ENCODE measurements around the gene SLC4A5.

The SLC4A5 gene

DNA sequence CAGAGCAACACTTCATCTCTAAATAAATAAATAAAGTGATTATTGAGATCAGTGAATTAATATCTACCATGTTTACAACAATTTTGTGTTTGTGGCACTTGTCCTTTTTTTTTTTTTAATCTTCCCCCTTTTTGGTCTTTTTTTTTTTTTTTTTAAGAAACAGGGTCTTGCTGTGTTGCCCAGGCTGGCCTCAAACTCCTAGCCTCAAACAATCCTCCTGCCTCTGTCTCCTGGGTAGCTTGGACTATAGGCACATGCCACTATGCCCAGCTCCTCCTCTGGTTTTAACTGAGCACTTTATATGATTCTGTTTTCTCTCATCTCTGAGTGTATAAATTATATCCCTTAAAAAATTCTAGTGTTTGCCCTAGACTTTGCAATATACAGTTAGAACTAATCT is 30.3 kb downstream of the SLC4A5 start:
- DNase-seq, result no peak

DNA sequence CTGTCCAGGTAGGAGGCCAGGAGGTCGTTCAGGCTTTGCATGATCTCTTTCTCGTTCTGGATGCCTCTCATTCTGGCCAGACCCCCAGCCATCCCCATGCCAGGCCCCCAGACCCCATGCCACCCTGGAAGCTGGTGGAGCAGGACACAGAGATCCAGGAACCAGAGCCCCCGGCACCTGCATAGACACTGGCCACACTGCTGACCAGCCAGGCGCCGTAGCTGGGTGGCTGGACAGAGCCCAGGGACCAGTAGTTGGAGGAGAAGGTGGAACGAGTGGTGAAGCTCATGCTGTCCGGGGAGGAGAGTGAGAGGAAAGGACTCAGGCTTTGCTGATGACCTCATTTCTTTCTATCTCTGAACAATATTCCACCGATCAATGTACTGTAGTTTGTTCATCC is 35.5 kb downstream of the SLC4A5 start:
- no peak for DNase-seq

DNA sequence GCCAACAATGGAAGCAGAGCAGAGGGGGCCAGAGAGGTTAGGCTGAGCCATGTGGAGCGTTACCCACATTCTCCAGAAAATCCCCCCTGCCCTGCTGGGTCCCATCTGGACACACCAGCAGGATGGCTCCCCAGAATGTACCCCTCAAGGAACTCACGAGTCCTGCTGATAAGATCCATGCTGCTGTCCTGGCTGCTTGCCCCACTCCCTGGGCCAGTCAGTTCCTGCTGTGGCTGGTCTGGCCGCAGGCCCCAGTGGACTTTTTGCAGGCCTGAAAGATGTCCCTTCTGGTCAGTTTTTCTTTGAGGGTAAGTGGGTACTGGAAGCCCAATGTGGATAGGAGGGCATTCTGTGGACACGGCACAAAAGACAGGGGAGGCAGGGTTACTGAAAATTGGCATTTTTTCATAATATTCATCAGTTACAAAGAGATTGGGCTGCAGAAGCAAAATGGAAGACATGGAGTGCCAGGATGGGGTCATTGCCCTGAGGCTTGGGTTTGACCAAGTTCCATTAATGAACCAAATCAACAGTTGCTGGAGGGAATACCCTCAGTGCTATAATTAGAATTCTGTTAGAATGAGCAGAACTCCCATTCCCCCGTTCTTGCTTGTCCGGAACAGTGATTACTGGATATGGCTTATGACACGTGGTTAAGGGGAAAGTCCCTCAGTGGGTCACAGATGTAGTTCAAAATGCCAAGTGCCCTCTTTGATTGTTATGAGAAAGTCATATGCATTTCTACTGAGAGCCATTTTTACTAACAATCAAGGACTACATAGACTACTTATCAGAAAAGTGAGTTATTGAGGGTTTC is 38.7 kb downstream of the SLC4A5 start:
- DNase-seq, result no peak

GRCh38 chr2:74302865-74303264 is 40.4 kb downstream of the SLC4A5 start:
- DNase-seq, result no peak

DNA sequence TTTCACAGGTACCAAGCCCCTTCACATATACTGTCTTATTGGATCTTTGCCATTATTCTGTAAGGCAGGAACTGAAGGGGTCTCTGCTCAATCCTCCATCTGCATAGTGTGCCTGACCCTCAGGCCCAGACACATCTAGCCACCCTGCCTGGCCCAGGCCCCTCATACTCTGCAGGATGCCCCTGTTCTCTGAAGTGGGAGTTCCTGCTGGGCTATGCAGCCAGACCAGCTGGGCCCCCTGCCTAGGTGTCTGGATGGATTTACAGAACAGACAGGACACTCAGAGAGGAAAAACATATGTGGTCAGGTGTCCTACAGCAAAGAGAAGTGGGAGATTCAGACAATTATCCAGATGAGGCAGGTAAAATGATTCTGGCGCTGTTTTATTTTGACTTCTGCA is 42.0 kb downstream of the SLC4A5 start:
- DNase-seq, result no peak

DNA sequence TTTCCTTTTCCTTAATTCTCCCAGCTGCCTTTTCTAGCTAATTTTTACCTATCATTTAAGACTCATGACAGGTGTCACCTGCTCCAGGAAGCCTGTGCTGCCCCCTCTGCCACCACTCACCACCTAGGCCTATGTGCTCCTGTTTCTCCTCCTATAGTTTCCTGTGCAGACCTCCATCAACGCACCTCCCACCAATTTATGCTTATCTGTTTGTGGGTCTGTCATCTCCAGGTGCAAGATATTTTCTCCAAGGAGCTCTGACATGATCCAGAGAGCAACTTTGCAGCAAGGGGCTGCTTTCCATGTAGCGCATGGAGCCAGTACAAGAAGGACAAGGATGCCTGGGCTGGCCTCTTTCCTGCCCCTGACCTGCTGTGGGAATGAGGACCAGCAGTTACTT is 42.7 kb downstream of the SLC4A5 start:
- no peak for DNase-seq

DNA sequence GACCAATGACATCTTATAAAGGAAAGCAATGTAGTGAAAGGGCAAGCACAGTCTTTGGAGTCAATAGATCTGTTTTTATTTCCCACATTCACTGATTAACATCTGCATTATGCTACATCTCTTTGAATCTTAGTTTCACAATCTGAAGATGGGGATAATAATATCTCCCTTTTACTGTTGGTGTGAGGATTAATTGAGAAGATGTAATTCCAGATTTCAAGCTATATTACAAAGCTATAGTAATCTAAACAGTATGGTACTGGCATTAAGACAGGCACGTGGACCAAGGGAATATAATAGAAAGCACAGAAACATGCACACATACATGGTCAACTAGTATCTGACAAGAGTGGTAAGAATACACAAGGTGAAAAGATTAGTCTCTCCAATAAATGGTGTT is 45.3 kb downstream of the SLC4A5 start:
- DNase-seq, result no peak

DNA sequence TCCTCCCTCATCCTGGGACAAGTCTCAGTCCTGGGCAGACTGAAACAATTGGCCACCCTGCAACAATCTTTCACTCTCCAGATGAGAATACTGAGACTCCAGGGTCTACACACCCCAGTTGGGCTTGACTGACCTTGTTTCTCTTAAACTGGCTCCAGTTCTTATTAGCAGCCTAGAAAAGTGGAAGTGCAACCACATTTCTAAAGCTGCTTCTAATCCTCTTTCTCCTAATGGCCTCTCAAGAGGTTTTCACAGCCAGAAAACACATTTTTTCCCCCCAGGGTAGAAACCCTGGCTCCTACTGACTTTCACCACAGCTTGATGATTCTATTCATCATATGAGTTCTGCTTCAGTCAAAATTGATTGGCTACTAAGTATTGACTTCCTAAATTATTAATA is 45.8 kb downstream of the SLC4A5 start:
- no peak for DNase-seq

DNA sequence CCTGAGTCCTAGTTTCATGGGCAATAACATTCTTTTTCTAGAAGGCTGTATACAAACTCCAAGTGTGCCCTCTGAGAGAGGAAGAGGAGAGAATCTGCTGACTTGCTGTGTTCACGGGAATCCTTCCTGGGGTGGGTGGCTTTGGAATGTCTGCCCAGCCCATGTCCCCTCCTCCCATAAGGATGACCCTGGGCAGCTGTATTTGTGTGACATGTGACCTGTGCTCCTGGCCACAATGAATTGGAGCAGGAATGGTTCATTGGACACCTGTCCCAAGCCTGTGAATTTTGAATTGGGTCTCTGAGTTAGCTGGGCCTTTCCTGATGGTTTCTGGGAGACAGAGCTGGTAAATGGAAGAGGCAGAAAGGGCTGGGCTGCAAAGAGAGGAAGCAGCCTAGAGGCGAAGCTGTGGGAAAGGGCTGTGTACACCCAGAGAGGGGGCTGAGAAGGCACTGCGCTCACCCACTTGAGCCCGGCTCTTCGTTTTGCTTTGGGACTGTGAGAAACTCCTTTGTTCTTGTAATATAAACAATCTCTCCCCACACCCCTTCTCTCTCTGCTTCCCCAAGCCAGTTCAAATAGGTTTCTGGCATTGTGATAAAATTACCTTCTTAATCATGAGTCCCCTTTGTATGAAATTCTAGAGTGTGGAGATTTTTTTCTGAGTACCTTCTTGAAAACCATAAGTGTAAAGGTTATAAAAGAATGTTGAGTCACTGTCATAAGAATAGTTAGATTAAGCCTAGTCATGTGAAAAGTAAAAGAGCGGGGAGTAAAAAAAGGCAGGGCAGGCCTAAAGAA is 49.8 kb downstream of the SLC4A5 start:
- no peak for DNase-seq

DNA sequence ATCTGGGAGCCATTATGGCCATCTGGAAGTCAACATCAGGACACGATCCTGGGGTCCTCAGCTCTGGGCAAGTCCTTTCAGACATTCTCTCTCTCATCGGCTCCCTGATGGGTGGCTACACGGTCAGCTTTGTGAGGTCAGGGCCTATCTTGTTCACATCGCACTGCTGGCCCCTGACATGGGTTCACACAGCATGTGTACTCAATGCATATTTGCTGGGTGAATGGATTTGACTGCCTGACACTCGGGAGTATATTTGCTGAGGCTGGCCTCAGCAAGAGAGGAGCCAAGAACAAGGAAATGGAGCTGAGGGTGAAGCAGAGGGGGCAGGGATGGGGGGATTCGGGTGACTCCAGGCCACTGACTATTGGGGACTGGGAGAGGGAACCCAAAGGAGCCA is 50.5 kb downstream of the SLC4A5 start:
- DNase-seq, result no peak

DNA sequence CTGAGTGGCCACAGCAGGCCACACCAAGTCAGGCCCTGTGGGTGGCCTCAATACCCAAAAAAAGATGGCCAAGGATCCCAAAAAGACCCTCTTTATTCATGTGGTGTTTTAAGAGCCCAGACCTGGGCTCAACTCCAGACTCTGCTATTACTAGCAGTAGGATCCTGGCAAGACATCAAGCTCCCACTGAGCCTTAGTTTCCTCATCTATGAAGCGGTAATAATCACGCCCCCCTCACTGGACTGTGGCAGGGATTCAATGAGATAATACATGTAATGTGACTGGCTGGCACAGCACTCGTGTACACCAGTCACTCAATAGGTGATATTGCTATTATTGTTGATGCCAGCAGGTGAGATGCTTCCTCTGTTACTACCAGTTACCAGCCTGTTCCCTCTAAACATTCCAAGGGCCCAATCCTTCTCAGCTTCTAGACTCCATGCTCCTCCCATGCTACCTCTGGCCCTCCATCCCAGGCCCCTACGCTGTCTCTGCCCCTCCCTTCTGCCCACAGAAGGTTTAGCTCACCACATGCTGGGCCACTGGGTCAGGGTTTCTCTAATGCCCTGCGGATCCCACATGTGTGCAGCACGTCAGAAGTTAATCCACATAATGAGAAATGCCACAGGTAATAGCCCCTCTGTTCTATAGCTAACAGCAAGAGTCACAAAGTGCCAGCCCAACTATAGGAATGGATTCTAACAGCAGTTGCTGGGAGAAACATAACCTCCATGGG is 51.2 kb downstream of the SLC4A5 start:
- DNase-seq, result no peak

- no peak for DNase-seq
Observed at GRCh38 chr2:74291218-74291544, 52.0 kb downstream of the SLC4A5 start.

- DNase-seq, result no peak
Observed at GRCh38 chr2:74290466-74291217, 52.6 kb downstream of the SLC4A5 start.

- no peak for DNase-seq
Observed at GRCh38 chr2:74290066-74290465, 53.1 kb downstream of the SLC4A5 start.

DNA sequence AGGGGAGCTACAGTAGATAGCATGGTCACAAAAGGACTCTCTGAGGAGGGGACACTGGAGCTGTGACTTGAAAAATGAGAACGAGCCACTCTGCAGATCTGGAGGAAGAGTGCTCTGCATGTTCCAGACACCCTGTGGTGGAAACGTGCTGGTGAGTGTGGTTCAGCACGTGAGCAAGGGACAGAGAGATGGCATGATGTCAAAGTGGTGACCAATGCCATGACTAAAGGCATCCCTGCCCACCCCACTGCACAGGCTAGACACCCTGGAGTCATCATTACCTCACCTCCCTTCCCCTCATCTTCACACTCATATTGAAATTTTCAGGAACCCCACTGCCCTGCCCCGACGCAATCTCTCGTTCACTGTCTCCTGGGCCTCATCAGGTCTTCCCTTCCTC is 56.5 kb downstream of the SLC4A5 start:
- DNase-seq, result no peak

DNA sequence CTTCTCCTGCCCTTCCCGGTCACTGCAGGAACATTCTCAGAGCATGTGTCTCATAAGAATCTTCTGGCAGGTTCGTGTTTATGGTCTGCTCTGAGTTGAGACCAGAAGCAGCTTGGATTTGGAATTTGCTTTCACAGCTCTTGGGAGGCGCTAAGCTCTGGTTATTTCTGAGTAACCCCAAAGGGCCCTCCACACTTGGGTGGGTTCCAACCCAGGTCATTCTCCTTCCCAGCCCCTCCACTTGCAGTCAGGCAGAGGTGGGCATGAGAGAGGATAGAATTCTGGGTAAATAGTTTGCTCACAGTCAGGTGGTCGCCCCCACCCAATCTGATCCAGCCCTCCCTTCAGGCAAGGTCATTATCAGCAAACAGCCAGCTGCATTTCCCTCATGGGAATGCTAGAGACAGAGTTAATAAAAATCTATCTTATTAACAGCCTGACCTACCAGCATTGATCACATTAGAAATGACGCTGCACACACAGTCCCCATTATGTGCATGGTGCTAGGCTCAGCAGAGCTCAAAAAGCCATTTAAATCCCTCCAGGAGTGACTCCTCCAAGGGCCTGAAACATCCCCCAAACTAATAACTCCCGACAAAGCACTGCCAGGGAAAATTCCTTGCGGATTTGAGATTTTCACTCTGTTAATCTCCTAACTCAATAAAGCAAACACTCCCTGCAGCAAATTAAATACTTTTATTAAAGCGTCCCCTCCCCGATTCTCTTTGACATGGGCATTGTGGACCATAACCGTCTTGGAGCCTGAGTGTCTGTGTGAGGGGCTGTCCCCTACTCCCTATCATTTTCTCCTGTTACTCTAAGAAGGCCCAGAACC is 61.9 kb downstream of the SLC4A5 start:
- DNase-seq, result no peak

GRCh38 chr2:74278694-74279093 is 64.5 kb downstream of the SLC4A5 start:
- DNase-seq, result no peak

DNA sequence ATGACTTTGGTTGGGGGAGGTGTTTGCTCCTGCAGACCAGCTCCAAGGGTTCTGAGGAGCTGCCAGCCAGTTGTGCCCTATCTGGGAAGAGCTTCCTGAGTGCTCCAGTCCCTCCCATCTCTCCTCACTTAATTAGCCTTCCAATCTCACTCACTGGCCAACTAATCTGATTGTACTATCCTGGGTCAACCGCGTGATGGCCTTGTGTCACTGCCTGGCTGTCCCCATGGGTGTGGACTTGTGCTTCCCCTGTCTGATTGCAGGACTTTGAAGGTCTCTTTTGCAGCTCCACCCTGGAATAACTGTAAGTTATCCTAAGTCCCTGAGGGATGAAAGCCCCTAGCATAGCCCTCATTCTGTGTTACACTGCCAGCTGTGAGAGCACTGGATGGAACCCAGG is 65.0 kb downstream of the SLC4A5 start:
- no peak for DNase-seq

DNA sequence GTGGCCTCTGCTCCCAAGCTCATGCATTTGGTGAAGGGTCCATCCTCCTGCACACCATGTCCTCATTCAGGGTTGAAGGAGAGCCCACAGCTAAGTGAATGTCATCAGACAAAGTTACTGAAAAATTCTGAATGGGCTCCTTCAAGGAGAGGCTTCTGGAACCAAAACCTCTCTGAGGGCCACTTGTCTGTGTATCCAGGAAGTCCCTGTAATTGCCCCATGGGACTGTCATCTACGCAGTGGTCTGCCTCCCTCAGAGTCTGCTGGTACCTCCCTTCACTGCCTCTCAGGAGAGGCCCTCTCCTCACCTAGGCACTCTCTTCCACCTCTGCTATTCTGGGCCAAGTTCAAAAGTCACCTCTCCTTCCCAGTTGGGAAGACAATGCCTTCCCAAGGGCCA is 68.0 kb downstream of the SLC4A5 start:
- no peak for DNase-seq

DNA sequence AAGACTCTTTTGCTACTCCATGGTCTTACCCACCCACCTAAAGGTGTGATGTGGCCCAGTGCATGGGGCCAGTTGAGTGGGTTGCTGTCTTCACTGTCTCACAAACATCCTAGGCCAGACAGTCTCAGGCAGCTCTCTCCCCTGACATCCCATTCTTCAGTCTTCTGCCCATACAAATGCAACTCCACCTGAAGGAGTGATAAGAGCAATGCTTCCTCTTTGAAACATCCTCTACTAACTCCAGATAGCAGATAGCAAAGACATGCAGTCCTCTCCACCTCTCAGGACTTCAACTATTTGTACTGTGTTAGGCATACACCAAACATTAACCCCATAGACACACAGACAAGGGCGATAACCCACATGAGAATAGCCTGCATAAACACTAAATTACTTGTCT is 73.5 kb downstream of the SLC4A5 start:
- no peak for DNase-seq

GRCh38 chr2:74267068-74267467 is 76.1 kb downstream of the SLC4A5 start:
- no peak for DNase-seq

DNA sequence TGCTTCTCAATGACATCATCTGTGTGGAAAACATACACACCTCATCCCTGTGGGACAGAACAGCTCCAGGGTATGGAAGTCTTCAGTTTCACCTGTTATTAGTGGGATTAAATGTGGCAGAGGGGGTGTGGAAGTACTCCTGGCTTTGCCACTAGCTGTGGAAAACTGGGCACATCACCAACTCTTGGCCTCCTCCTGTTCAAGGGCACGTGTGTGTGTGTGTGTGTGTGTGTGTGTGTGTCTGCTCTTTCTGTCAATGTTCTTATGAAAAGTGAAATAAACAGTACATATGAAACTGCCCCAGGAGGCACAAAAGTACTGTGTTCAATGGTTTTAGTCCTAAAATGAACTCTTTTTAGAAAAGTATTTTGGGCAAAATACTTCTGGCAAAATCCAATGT is 78.9 kb downstream of the SLC4A5 start:
- no peak for DNase-seq
